Measurements from ENCODE around the gene FIGN.

GRCh38 chr2:163637871-163638270 is 97.9 kb downstream of the FIGN start:
- TF ChIP-seq STAT6 (CRISPR knock-in tag; IDR thresholded peaks at IDR 0.05): no peak
- TF ChIP-seq CHD4 (IDR thresholded peaks at IDR 0.05; ENCODE audit: insufficient read depth, insufficient replicate concordance, low read depth, low read length, poor library complexity, severe bottlenecking): no peak

All from K562 (cell line).